Measurements from ENCODE around the gene AMN1. TPM values are rescaled to one million over a fixed set of nuclear protein-coding genes. Genes with fewer than 3 reads are reported as not detected.
"Not testable (repeated sequence)": the region's sequence is repeated elsewhere in the genome, so short reads cannot be mapped to it uniquely, and the experiment has no call there.

AMN1 gene
- total and polyA plus RNA-seq, 2 of the 13 experiments (the other 11 are each of a cell fraction or from before 2014, with no cell fraction given), result 7.5 to 26.5 TPM

GRCh38 chr12:31731203-31731602, 2.4 kb upstream of the AMN1 start:
- intact Hi-C loops (cut with micrococcal nuclease; ENCODE audit: unreplicated experiment); DNase-seq (ENCODE audit: low spot score); FAIRE-seq; BruUV-seq (replicated peaks); H3K9me3 ChIP-seq (ENCODE audit: low read length); H3K79me2 ChIP-seq (ENCODE audit: insufficient read depth, low read length); H3K27me3 ChIP-seq (ENCODE audit: control insufficient read depth in 1 of 2, insufficient read depth in 2 of 2, low read length in 2 of 2); in situ Hi-C loops (cut with HindIII; ENCODE audit: extremely low pct_ligation_motif_present, low pct_unique_long_range_greater_than_20kb); ATAC-seq; CTCF ChIA-PET (ENCODE audit: low intra/inter-chr PET ratio, low total read pairs); H3K27ac ChIP-seq (ENCODE audit: extremely low read length, insufficient read depth, low read length); H2AFZ ChIP-seq (ENCODE audit: low read length); H4K20me1 ChIP-seq (ENCODE audit: insufficient read depth, low read length); H3K9ac ChIP-seq (ENCODE audit: insufficient read depth, low read depth, low read length); H3K4me3 ChIP-seq (replicated peaks in 1 of 3; ENCODE audit: insufficient read depth in 1 of 3, low read depth in 2 of 3, low read length in 3 of 3); H3K36me3 ChIP-seq (replicated peaks in 1 of 2; ENCODE audit: control insufficient read depth in 1 of 2, insufficient read depth in 2 of 2, low read length in 2 of 2); H3K4me2 ChIP-seq (ENCODE audit: low read depth, low read length): not testable (repeated sequence)
- 0 out of 4 replicates have a peak, but pooled peaks of 1 of the 2 experiments have one; percentile 9 for TF ChIP-seq MAFK (conservative IDR thresholded peaks at IDR 0.05 in 1 of 2, IDR thresholded peaks at IDR 0.05 in 1 of 2; ENCODE audit: low read length in 2 of 2)
- 93% methylated on average over 5 of the region's 5 CpGs for WGBS (ENCODE audit: low lambda C conversion rate)
- H3K4me1 ChIP-seq (ENCODE audit: insufficient read depth, low read length), result peaks cover 53% of the 10 kb centered on the region
- POLR2A ChIA-PET, result interaction anchor here (1.1 to 1.7 kb wide), 2 partner anchors 16 to 42 kb away, joined by 3 to 6 read pairs; no protein-coding TSS in a partner anchor

- peak overlapping the region; percentile 71 for H2AFZ ChIP-seq (ENCODE audit: low read length)
- no peaks in the 10 kb centered on the region; a peak in 1 of 5 replicates for H3K27me3 ChIP-seq (ENCODE audit: control insufficient read depth in 1 of 2, insufficient read depth in 2 of 2, low read length in 2 of 2)
- DNase-seq (ENCODE audit: low spot score) (no peak), ATAC-seq (no peak), FAIRE-seq (no peak)
- peak overlapping the region; percentile 89 for H3K4me2 ChIP-seq (ENCODE audit: low read depth, low read length)
- H3K9me3 ChIP-seq (ENCODE audit: low read length), result no peaks in the 10 kb centered on the region
- BruUV-seq (replicated peaks), result TSS peak; percentile 88
- H3K27ac ChIP-seq (ENCODE audit: extremely low read length, insufficient read depth, low read length), result peak overlapping the region; percentile 93
- CTCF ChIA-PET (ENCODE audit: low intra/inter-chr PET ratio, low total read pairs), result no interaction called here
- TF ChIP-seq SETDB1 (CRISPR knock-in tag; IDR thresholded peaks at IDR 0.05; ENCODE audit: borderline replicate concordance) (no peak), GFI1 (CRISPR knock-in tag; IDR thresholded peaks at IDR 0.05; ENCODE audit: borderline replicate concordance) (0 out of 2 replicates have a peak, but pooled peaks have one; percentile 12), REST (IDR thresholded peaks at IDR 0.05; ENCODE audit: borderline replicate concordance in 1 of 2, low read depth in 1 of 2, low read length in 2 of 2) (no peak), ATF4 (CRISPR knock-in tag; IDR thresholded peaks at IDR 0.05) (0 out of 4 replicates have a peak, but pooled peaks of 1 of the 2 experiments have one; percentile 13), ZGPAT (CRISPR knock-in tag; IDR thresholded peaks at IDR 0.05) (no peak), ZNF33A (CRISPR knock-in tag; IDR thresholded peaks at IDR 0.05; ENCODE audit: borderline replicate concordance) (no peak), ZSCAN29 (CRISPR knock-in tag; conservative IDR thresholded peaks at IDR 0.05) (0 out of 2 replicates have a peak, but pooled peaks have one; percentile 3), GPN1 (CRISPR knock-in tag; IDR thresholded peaks at IDR 0.05; ENCODE audit: borderline replicate concordance) (no peak)
- H3K79me2 ChIP-seq (ENCODE audit: insufficient read depth, low read length), result peaks cover 4% of the 10 kb centered on the region
- in situ Hi-C loops (cut with HindIII; ENCODE audit: extremely low pct_ligation_motif_present, low pct_unique_long_range_greater_than_20kb) (no loop called here), intact Hi-C loops (cut with micrococcal nuclease; ENCODE audit: unreplicated experiment) (loop anchor here (2.0 to 10.0 kb wide), 4 partner anchors 15 to 402 kb away; partner anchors contain the start of gene SINHCAF)
- peaks cover 59% of the 10 kb centered on the region for H3K4me1 ChIP-seq (ENCODE audit: insufficient read depth, low read length)
- 80% methylated on average over 4 of the region's 4 CpGs for WGBS (ENCODE audit: low lambda C conversion rate)
- peak overlapping the region; percentile 86 for H3K9ac ChIP-seq (ENCODE audit: insufficient read depth, low read depth, low read length)
- POLR2A ChIA-PET, result interaction anchor here (1.4 to 2.3 kb wide), 6 partner anchors 11 to 230 kb away, joined by 4 to 21 read pairs (median 11); partner anchors contain the start of genes ETFBKMT and RESF1
- H3K36me3 ChIP-seq (replicated peaks in 1 of 2; ENCODE audit: control insufficient read depth in 1 of 2, insufficient read depth in 2 of 2, low read length in 2 of 2), result no peaks in the 10 kb centered on the region
- H3K4me3 ChIP-seq (replicated peaks in 1 of 3; ENCODE audit: insufficient read depth in 1 of 3, low read depth in 2 of 3, low read length in 3 of 3), result peak overlapping the region; percentile 66 to 84 (median 74)
- H4K20me1 ChIP-seq (ENCODE audit: insufficient read depth, low read length), result no peaks in the 10 kb centered on the region
These were observed 884 bp upstream of the AMN1 start for GRCh38 chr12:31729705-31730104.

Data from HepG2 (cell line).